ENCODE measurements around the gene NARF. TPM values are rescaled to one million over a fixed set of nuclear protein-coding genes. Genes with fewer than 3 reads are reported as not detected.

Gene NARF
- total RNA-seq, 1 experiment from 2014 or later = 39.4 TPM

DNA sequence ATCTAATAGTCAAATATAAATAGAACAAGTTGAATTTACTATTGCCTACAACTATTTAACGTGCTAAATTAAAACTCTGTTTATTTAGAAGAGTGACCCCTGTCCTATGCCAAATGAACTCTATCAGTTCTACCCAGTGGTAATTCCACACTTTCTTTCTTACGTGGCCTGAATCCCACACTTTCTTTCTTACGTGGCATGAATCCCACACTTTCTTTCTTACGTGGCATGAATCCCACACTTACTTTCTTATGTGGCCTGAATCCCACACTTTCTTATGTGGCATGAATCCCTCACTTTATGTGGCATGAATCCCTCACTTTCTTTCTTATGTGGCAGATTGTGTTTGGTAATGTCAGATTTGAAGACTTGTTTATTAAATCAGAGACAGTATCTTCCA, 67.2 kb downstream of the NARF start:
- TF ChIP-seq, protein P1, sequence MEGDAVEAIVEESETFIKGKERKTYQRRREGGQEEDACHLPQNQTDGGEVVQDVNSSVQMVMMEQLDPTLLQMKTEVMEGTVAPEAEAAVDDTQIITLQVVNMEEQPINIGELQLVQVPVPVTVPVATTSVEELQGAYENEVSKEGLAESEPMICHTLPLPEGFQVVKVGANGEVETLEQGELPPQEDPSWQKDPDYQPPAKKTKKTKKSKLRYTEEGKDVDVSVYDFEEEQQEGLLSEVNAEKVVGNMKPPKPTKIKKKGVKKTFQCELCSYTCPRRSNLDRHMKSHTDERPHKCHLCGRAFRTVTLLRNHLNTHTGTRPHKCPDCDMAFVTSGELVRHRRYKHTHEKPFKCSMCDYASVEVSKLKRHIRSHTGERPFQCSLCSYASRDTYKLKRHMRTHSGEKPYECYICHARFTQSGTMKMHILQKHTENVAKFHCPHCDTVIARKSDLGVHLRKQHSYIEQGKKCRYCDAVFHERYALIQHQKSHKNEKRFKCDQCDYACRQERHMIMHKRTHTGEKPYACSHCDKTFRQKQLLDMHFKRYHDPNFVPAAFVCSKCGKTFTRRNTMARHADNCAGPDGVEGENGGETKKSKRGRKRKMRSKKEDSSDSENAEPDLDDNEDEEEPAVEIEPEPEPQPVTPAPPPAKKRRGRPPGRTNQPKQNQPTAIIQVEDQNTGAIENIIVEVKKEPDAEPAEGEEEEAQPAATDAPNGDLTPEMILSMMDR (IDR thresholded peaks at IDR 0.05; ENCODE audit: unreplicated experiment) = no peak
- DNase-seq = no peak
- intact Hi-C loops (cut with micrococcal nuclease; ENCODE audit: unreplicated experiment) = no loop called here
- no TSS peak for BruUV-seq (replicated peaks)
- Mint-ChIP-seq H3K4me1 (ENCODE audit: low read depth, unreplicated experiment) (peaks cover 48% of the 10 kb centered on the region), H3K4me3 (ENCODE audit: low read depth, unreplicated experiment) (no peak overlapping the region), H3K27ac (ENCODE audit: unreplicated experiment) (no peak overlapping the region), H3K36me3 (ENCODE audit: insufficient read depth, unreplicated experiment) (peaks cover 37% of the 10 kb centered on the region), H3K27me3 (ENCODE audit: unreplicated experiment) (no peaks in the 10 kb centered on the region), H3K9me3 (ENCODE audit: low read depth, unreplicated experiment) (no peaks in the 10 kb centered on the region)
- CTCF ChIA-PET = no interaction called here

DNA sequence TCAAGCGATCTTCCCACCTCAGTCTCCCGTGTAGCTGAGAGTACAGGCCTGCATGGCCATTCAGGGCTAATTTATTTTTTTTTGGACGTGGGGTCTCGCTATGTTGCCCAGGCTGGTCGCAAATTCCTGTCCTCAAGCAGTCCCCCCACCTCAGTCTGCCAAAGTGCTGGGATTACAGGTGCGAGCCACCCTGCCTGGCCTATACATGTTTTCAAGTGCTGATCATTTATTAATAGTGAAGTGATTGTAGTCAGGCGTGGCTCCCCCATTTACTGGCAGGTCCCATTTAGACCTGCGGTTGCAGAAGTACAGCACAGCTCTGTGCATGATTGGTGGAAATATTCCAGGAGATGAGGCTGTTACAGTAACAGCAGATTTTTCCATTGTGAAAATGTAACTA, 69.4 kb downstream of the NARF start:
- no peak for DNase-seq
- Mint-ChIP-seq H3K27me3 (ENCODE audit: unreplicated experiment) (no peaks in the 10 kb centered on the region), H3K27ac (ENCODE audit: unreplicated experiment) (peak overlapping the region; percentile 13), H3K4me3 (ENCODE audit: low read depth, unreplicated experiment) (no peak overlapping the region), H3K9me3 (ENCODE audit: low read depth, unreplicated experiment) (no peaks in the 10 kb centered on the region), H3K4me1 (ENCODE audit: low read depth, unreplicated experiment) (peaks cover 53% of the 10 kb centered on the region), H3K36me3 (ENCODE audit: insufficient read depth, unreplicated experiment) (peaks cover 25% of the 10 kb centered on the region)
- CTCF ChIA-PET = no interaction called here
- TF ChIP-seq, protein P1 (IDR thresholded peaks at IDR 0.05; ENCODE audit: unreplicated experiment) = no peak
- intact Hi-C loops (cut with micrococcal nuclease; ENCODE audit: unreplicated experiment) = no loop called here
- no TSS peak for BruUV-seq (replicated peaks)

DNA sequence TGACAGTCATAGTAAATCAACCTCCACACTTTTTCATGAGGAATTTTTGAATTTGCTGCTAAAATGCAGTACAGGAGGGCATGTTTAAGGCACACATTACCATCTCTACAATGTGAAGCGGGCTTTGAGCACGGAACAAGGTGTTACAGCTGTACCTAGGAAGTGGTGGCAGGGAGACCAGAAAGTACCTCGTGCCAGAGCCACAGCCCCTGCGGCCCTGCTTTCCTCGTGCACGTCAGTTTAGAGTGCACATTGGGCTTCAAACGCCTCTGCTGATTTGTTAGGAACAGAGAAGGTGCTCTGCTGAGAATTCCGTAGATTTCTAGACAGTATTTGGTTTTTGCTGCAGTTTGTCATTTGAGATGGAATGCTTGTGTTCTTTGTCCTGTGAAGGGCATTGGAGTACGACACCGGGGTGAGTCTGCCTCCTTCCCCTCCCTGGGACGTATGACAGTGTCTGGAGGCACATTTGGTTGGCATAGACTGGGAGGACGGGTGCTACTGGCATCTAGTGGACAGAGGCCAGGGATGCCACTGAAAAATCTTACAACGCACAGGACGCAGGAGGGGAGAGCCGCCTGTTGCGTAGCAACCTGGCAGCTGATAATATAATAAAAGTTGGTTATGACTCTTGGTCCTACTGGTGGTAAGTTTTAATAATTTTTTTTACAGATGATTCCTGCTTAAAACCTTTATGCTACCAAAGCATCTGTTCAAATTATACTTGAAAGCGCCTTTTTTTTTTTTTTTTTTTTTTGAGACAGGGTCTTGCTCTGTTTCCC, 70.1 kb downstream of the NARF start:
- DNase-seq = peak; percentile 62
- peaks cover 21% of the 10 kb centered on the region for H3K36me3 Mint-ChIP-seq (ENCODE audit: insufficient read depth, unreplicated experiment)

DNA sequence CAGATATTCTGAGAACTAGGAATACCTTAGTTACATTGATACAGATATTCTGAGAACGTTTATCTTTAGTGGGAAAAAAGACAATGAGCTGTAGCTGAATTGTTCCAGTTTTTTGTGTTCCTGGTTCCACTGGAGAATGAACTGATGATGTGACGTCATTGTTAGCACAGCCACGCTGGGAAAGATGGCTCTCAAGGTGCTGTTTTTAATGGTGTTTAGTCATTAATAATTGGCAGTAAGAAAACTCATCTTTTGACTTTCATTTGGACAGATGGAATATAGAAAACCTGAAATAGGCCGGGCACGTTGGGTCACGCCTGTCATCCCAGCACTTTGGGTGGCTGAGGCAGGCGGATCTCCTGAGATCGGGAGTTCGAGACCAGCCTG, 71.4 kb downstream of the NARF start:
- intact Hi-C loops (cut with micrococcal nuclease; ENCODE audit: unreplicated experiment) = no loop called here
- CTCF ChIA-PET = no interaction called here
- TF ChIP-seq, protein P1 (IDR thresholded peaks at IDR 0.05; ENCODE audit: unreplicated experiment) = no peak
- Mint-ChIP-seq H3K4me3 (ENCODE audit: low read depth, unreplicated experiment) (no peak overlapping the region), H3K36me3 (ENCODE audit: insufficient read depth, unreplicated experiment) (peaks cover 14% of the 10 kb centered on the region), H3K27ac (ENCODE audit: unreplicated experiment) (no peak overlapping the region), H3K9me3 (ENCODE audit: low read depth, unreplicated experiment) (no peaks in the 10 kb centered on the region), H3K27me3 (ENCODE audit: unreplicated experiment) (no peaks in the 10 kb centered on the region), H3K4me1 (ENCODE audit: low read depth, unreplicated experiment) (peaks cover 51% of the 10 kb centered on the region)
- DNase-seq = no peak
- BruUV-seq (replicated peaks) = no TSS peak

More for the DNA sequence above, 70.1 kb downstream of the NARF start:
- Mint-ChIP-seq H3K4me3 (ENCODE audit: low read depth, unreplicated experiment) (no peak overlapping the region), H3K27ac (ENCODE audit: unreplicated experiment) (peak overlapping the region; percentile 13), H3K4me1 (ENCODE audit: low read depth, unreplicated experiment) (peaks cover 48% of the 10 kb centered on the region), H3K27me3 (ENCODE audit: unreplicated experiment) (no peaks in the 10 kb centered on the region), H3K9me3 (ENCODE audit: low read depth, unreplicated experiment) (no peaks in the 10 kb centered on the region)
- TF ChIP-seq, protein P1 (IDR thresholded peaks at IDR 0.05; ENCODE audit: unreplicated experiment) = no peak
- BruUV-seq (replicated peaks) = no TSS peak
- intact Hi-C loops (cut with micrococcal nuclease; ENCODE audit: unreplicated experiment) = no loop called here
- CTCF ChIA-PET = interaction anchor here (0.7 kb wide), 1 partner anchor 127 kb away, joined by 7 read pairs; no protein-coding TSS in a partner anchor
